ENCODE results near the gene KRT2. TPM values are rescaled to one million over a fixed set of nuclear protein-coding genes. Genes with fewer than 3 reads are reported as not detected.

Gene KRT2
- total RNA-seq, result not detected in 2 replicates

DNA sequence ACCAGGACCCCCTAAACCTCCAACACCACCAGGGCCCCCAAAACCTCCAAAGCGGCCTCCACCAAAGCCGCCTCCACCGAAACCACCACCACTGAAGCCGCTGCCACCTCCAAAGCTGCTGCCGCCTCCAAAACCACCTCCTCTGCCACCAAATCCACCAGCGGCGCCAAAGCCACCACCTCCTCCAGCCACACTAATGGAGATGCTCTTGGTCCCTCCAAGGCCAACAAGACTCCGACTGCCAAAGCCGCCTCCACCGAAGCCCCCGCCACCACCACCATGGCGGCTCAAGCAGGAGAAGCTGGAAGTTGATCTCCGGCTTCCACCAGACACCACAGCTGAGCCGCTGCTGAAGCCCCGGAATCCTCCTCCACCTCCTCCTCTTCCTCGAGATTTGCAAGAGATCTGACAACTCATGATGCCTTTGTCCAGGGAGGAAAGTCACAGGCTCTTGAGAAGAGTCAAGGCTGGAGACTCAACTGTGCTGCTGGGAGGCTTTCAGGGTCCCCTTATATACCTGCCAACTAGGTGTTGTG lies at the start of gene KRT2:
Gene KRT2 (minus strand): TSS at position 486 of the 536 bp plus-strand sequence. CDS start 69 bp downstream, at position 417.

DNA sequence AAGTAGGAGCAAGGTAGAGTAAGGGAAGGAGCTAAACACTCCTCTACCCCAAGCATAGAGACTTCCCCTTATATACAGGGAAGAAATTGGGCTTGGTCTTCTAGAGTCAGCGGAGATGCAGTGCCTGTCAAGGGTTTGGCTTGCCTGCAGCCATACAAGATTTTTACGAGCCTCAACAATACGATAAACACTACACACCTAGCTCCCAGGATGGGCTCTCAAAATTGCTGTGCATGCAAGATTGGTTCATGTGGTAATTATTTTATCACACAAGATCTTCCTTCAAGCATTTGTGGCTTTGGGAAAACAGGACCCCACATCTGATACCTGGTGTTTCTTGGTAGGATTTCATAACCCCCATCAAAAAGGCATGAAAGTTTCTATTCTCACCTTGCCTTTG lies 28.4 kb upstream of the KRT2 start, which contains the start of gene KRT1:
Gene KRT1 (minus strand): TSS at position 45 of the 400 bp plus-strand sequence. CDS start 59 bp downstream, outside the sequence.

GRCh38 chr12:52618216-52618615 lies 33.8 kb downstream of the KRT2 start, which contains the start of gene KRT73:
Gene KRT73 (minus strand): TSS chr12:52618559. CDS start chr12:52618524, 35 bp downstream.

GRCh38 chr12:52600941-52601481 lies 51.0 kb downstream of the KRT2 start, which contains the start of gene KRT72:
Gene KRT72 (minus strand): TSS chr12:52601463. CDS start chr12:52601452, 11 bp downstream.

Other genes with a start within 250 kb of the KRT2 start
- not detected in 2 replicates for gene KRT82, start 245.9 kb downstream of the KRT2 start, total RNA-seq
- under 0.01 and 2.6 TPM in 2 replicates for gene KRT75, start 217.8 kb downstream of the KRT2 start, total RNA-seq
- gene KRT6B, start 200.1 kb downstream of the KRT2 start, total RNA-seq, result not detected in 2 replicates
- not detected in 2 replicates for gene KRT6C, start 178.4 kb downstream of the KRT2 start, total RNA-seq
- 0.30 TPM in 1 of 2 replicates, not detected in the other for gene KRT6A, start 159.0 kb downstream of the KRT2 start, total RNA-seq
- gene KRT5, start 131.8 kb downstream of the KRT2 start, total RNA-seq, result under 0.01 and 0.91 TPM in 2 replicates
- gene KRT71, start 99.1 kb downstream of the KRT2 start, total RNA-seq, result not detected in 2 replicates
- not detected in 2 replicates for gene KRT74, start 78.4 kb downstream of the KRT2 start, total RNA-seq
- gene KRT72, start 50.7 kb downstream of the KRT2 start, total RNA-seq, result not detected in 2 replicates
- not detected in 2 replicates for gene KRT73, start 33.7 kb downstream of the KRT2 start, total RNA-seq
- gene KRT1, start 28.2 kb upstream of the KRT2 start, total RNA-seq, result not detected in 2 replicates
- not detected in 2 replicates for gene KRT77, start 51.3 kb upstream of the KRT2 start, total RNA-seq
- gene KRT76, start 125.1 kb upstream of the KRT2 start, total RNA-seq, result not detected in 2 replicates
- gene KRT3, start 143.9 kb upstream of the KRT2 start, total RNA-seq, result not detected in 2 replicates
- gene KRT4, start 161.9 kb upstream of the KRT2 start, total RNA-seq, result not detected in 2 replicates
- under 0.01 TPM in 1 of 2 replicates, not detected in the other for gene KRT79, start 182.1 kb upstream of the KRT2 start, total RNA-seq
- not detected in 2 replicates for gene KRT78, start 196.8 kb upstream of the KRT2 start, total RNA-seq